Heart left ventricle (tissue), 16 donors: ENCODE results near the gene WHRN. TPM values are rescaled to one million over a fixed set of nuclear protein-coding genes. Genes with fewer than 3 reads are reported as not detected.

Experiments
- ATAC-seq, 4 donors: fragments of 200-7000 bp; cut with Tn5 transposase; one replicate each; pipeline ENCODE4 v1.9.1; 2020 to 2022; ENCODE audit warnings: moderate library complexity in 4 of 4, mild to moderate bottlenecking in 3 of 4, moderate number of reproducible peaks in 1 of 4
- DNase-seq, 5 donors: peaks; one replicate each; pipeline ENCODE4 v3.0.0-alpha.2; 2020
- H3K27ac ChIP-seq, 12 donors: fragments of 200-600 bp; sonication (generic) in 4 of 12; one replicate each; pipeline versions ENCODE4 v1.5.0 to v1.8.0; 2016 to 2022; ENCODE audit warnings: mild to moderate bottlenecking in 2 of 12
- H3K27me3 ChIP-seq, 9 donors: fragments of 200-600 bp; sonication (generic) in 2 of 9; one replicate each; pipeline versions ENCODE4 v1.5.1 to v1.8.0; 2016 to 2022; ENCODE audit warnings: mild to moderate bottlenecking in 3 of 9
- H3K36me3 ChIP-seq, 9 donors: fragments of 200-600 bp; sonication (generic) in 2 of 9; one replicate each; pipeline versions ENCODE4 v1.5.0 to v1.8.0; 2018 to 2022; ENCODE audit warnings: mild to moderate bottlenecking in 2 of 9
- H3K4me1 ChIP-seq, 12 donors: fragments of 200-600 bp; sonication (generic) in 4 of 12; one replicate each; pipeline versions ENCODE4 v1.5.0 to v1.8.0; 2016 to 2022; ENCODE audit warnings: mild to moderate bottlenecking in 3 of 12
- H3K4me3 ChIP-seq, 12 donors: fragments of 200-600 bp; sonication (generic) in 4 of 12; one replicate each; pipeline versions ENCODE4 v1.5.0 to v1.8.0; 2017 to 2022; ENCODE audit warnings: mild to moderate bottlenecking in 9 of 12, moderate library complexity in 4 of 12
- H3K9me3 ChIP-seq, 12 donors: fragments of 200-600 bp; sonication (generic) in 4 of 12; one replicate each; pipeline versions ENCODE4 v1.5.0 to v1.8.0; 2016 to 2022; ENCODE audit warnings: mild to moderate bottlenecking in 1 of 12
- CTCF ChIP-seq, 12 donors: fragments of 200-600 bp; sonication (generic) in 4 of 12; IDR thresholded peaks; one replicate each; pipeline versions ENCODE4 v1.5.0 to v1.8.0; 2018 to 2022; ENCODE audit warnings: antibody characterized with exemption in 12 of 12, mild to moderate bottlenecking in 5 of 12
- POLR2A ChIP-seq, 2 donors: fragments of 450-650 bp; IDR thresholded peaks; one replicate each; pipeline ENCODE4 v1.6.1; 2017; ENCODE audit warnings: antibody characterized with exemption in 2 of 2, mild to moderate bottlenecking in 2 of 2, moderate library complexity in 2 of 2
- WGBS, 4 donors: extraction: QIAGEN DNeasy Blood & Tissue Kit in 2 of 4; methylation state at CpG; one replicate each; pipeline versions ENCODE4 v1.1.5 to v1.1.7; 2013 to 2018; 5-methylcytosine and 5-hydroxymethylcytosine counted together
- intact Hi-C, 10 donors: fragments of 100-400 bp; cut with DNase I; formaldehyde crosslinking; loops; one replicate each; pipeline versions ENCODE4 v1.11.1 to v1.14.2; 2022
- polyA plus RNA-seq, 2 donors: library from polyadenylated mRNA; stranded (reverse); fragments of 200-250 nt; gene quantifications; one replicate each; pipeline ENCODE4 v1.2.3, GENCODE V29; 2013
- total RNA-seq, 9 donors: library from RNA; depleted of rRNA in 2 of 9; stranded (reverse); fragments of >200 nt in 2 of 9; fragmentation: NEBNext Ultra II Directional in 3 of 9; extraction: Animal tissue kit (Norgen Biotek cat#: 25700) in 3 of 9; gene quantifications; one replicate each; pipeline versions ENCODE4 v1.1.0 to v1.2.4, GENCODE V29; 2016 to 2023
- donor health status: ischemic (EF 13 %, LVEDD 7.1; RV severe dilation, severe dysfunction).
- donor health status: healthy with polysubstance abuse.
- donor health status: DM: no; HTN: yes; CAD: no.
- donor health status: DM: no; HTN: no; CAD: no.
- donor health status: ischemic (EF 25% LVEDD 6.9; RV normal size, moderate dysfunction).
- donor health status: ischemic (EF 25% LVEDD 5.7; RV mildly dilated, moderate dysfunction).
- donor health status: healthy.
- donor health status: DM: yes; HTN: yes; CAD: no.
- donor health status: ischemic (EF 35%, LVEDD 5.7; RV mildly dilated, moderate dysfunction).
- donor health status: nonischemic (EF 11% LVEDD 7.7; RV severe dilation, severe dysfunction).
- donor health status: DM: yes; HTN: yes; CAD: no.
- donor health status: PGD.
- donor health status: ischemic (EF 29% LVEDD 5.4; RV normal size, mild dysfunction).
- donor health status: nonischemic (EF 23%, LVEDD 6.1; RV moderate dilation, normal function).

Gene WHRN
- total and polyA plus RNA-seq, 11 donors = 0.12 to 1.4 (median 0.56) TPM

- Histone ChIP-seq H3K4me1 (no peaks in the 10 kb centered on the region), H3K36me3 (no peaks in the 10 kb centered on the region), H3K4me3 (no peak overlapping the region), H3K27me3 (peaks cover 0 to 26% (median 3%) of the 10 kb centered on the region in 9 donors), H3K9me3 (no peaks in the 10 kb centered on the region), H3K27ac (no peak overlapping the region)
- ATAC-seq = no peak
- WGBS, 4 donors = 87 to 95% (median 93%) methylated on average over 7 of the region's 7 CpGs
- intact Hi-C loops = loop anchor here in 1 of 10 donors (10.0 kb wide), 1 partner anchor 112 kb away; no protein-coding TSS in a partner anchor
- TF ChIP-seq POLR2A (IDR thresholded peaks at IDR 0.05) (no peak), CTCF (IDR thresholded peaks at IDR 0.05) (no peak)
- DNase-seq = no peak
Observed at GRCh38 chr9:114492991-114493390, 12.3 kb downstream of the WHRN start.

- intact Hi-C loops = loop anchor here in 1 of 10 donors (10.0 kb wide), 1 partner anchor 113 kb away; no protein-coding TSS in a partner anchor
- 75 to 79% (median 76%) methylated on average over 17 of the region's 17 CpGs for WGBS, 4 donors
- DNase-seq (no peak), ATAC-seq (no peak)
- no peaks in the 10 kb centered on the region for H3K36me3 ChIP-seq
- no peak overlapping the region for H3K4me3 ChIP-seq
- H3K27ac ChIP-seq = no peak overlapping the region
- H3K4me1 ChIP-seq = no peaks in the 10 kb centered on the region
- no peaks in the 10 kb centered on the region for H3K9me3 ChIP-seq
- TF ChIP-seq POLR2A (IDR thresholded peaks at IDR 0.05) = no peak
- TF ChIP-seq CTCF (IDR thresholded peaks at IDR 0.05) = no peak
- peaks cover 0 to 22% (median 3%) of the 10 kb centered on the region in 9 donors for H3K27me3 ChIP-seq
Observed at GRCh38 chr9:114491430-114492003, 13.8 kb downstream of the WHRN start.

- Histone ChIP-seq H3K27ac (no peak overlapping the region), H3K27me3 (peaks cover 0 to 19% (median 3%) of the 10 kb centered on the region in 9 donors)
Observed at GRCh38 chr9:114489928-114490327, 15.3 kb downstream of the WHRN start.

GRCh38 chr9:114488398-114489129 lies 16.7 kb downstream of the WHRN start:
- peaks cover 0 to 8% (median 0%) of the 10 kb centered on the region in 9 donors for H3K27me3 ChIP-seq
- ATAC-seq (no peak), DNase-seq (no peak)
- no peaks in the 10 kb centered on the region for H3K36me3 ChIP-seq
- intact Hi-C loops = loop anchor here in 6 of 10 donors (2.0 to 5.0 kb wide), 2 partner anchors 164 kb away; no protein-coding TSS in a partner anchor
- H3K27ac ChIP-seq = no peak overlapping the region
- peaks cover 0 to 6% (median 0%) of the 10 kb centered on the region in 12 donors for H3K4me1 ChIP-seq
- no peak overlapping the region for H3K4me3 ChIP-seq
- no peaks in the 10 kb centered on the region for H3K9me3 ChIP-seq
- TF ChIP-seq CTCF (IDR thresholded peaks at IDR 0.05) (no peak), POLR2A (IDR thresholded peaks at IDR 0.05) (no peak)
- 73 to 88% (median 75%) methylated on average over 7 of the region's 7 CpGs for WGBS, 4 donors

More at GRCh38 chr9:114489928-114490327, 15.3 kb downstream of the WHRN start:
- 91 to 95% (median 92%) methylated on average over 12 of the region's 12 CpGs for WGBS, 4 donors
- no peak for TF ChIP-seq POLR2A (IDR thresholded peaks at IDR 0.05)
- Histone ChIP-seq H3K36me3 (no peaks in the 10 kb centered on the region), H3K4me1 (peaks cover 0 to 2% (median 0%) of the 10 kb centered on the region in 12 donors), H3K4me3 (no peak overlapping the region), H3K9me3 (no peaks in the 10 kb centered on the region)
- intact Hi-C loops = loop anchor here in 7 of 10 donors (2.0 to 10.0 kb wide), 3 partner anchors 115 to 163 kb away; no protein-coding TSS in a partner anchor
- no peak for ATAC-seq
- DNase-seq = no peak
